NK-92 (cell line): ENCODE measurements around the gene JOSD2.

Experiments used
- DNase-seq: peaks from one replicate; lab custom pipeline; 2025; ENCODE audit not compliant: unreplicated experiment; lab: John Stamatoyannopoulos, UW

JOSD2 gene, protein sequence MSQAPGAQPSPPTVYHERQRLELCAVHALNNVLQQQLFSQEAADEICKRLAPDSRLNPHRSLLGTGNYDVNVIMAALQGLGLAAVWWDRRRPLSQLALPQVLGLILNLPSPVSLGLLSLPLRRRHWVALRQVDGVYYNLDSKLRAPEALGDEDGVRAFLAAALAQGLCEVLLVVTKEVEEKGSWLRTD

GRCh38 chr19:50511069-50511822 lies at the start of gene JOSD2:
Gene JOSD2, minus strand, starts transcription at chr19:50511191. Its CDS starts 760 bp downstream, at chr19:50510431.
- peak; percentile 84 for DNase-seq

DNA sequence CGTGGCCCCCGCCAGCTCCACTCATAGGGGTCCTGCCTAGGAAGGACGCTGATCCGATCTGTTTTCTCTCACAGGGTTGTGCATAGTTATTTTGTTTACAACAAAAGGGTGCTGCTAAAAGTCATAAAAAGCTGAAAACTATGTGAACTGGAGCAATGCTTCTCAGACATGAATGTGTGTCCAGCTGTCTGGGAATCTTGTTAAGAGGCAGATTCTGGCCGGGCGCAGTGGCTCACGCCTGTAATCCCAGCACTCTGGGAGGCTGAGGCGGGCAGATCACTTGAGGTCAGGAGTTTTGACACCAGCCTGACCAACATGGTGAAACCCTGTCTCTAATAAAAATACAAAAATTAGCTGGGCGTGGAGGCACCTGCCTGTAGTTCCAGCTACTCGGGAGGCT lies 48.6 kb upstream of the JOSD2 start:
- no peak for DNase-seq

GRCh38 chr19:50558449-50558848 lies 47.5 kb upstream of the JOSD2 start:
- DNase-seq = no peak

- no peak for DNase-seq
Measured at GRCh38 chr19:50558039-50558438, 47.0 kb upstream of the JOSD2 start.

GRCh38 chr19:50557009-50557613 lies 46.1 kb upstream of the JOSD2 start:
- no peak for DNase-seq

- no peak for DNase-seq
Measured at GRCh38 chr19:50556282-50557008, 45.5 kb upstream of the JOSD2 start.

GRCh38 chr19:50555450-50556281 lies 44.7 kb upstream of the JOSD2 start:
- no peak for DNase-seq

DNA sequence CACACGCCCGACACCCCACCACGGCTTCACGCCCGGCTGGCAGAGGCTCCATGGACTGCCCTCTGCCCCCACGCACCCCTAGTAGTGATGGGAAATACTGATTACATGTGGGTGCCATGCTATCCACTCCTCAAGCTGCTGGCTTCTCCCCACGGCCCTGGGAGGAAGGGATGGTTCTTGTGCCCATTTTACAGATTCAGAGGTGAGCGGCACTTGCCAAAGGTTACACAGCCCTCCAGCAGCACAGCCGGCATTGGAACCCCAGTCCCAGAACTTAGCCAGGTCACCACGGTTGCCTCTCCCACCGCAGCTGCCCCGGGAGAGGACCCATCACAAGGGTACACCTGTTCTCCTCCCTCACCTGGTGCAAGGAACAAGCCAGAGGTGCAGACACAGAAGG lies 44.0 kb upstream of the JOSD2 start:
- DNase-seq = no peak

GRCh38 chr19:50554212-50554611 lies 43.2 kb upstream of the JOSD2 start:
- DNase-seq = no peak

DNA sequence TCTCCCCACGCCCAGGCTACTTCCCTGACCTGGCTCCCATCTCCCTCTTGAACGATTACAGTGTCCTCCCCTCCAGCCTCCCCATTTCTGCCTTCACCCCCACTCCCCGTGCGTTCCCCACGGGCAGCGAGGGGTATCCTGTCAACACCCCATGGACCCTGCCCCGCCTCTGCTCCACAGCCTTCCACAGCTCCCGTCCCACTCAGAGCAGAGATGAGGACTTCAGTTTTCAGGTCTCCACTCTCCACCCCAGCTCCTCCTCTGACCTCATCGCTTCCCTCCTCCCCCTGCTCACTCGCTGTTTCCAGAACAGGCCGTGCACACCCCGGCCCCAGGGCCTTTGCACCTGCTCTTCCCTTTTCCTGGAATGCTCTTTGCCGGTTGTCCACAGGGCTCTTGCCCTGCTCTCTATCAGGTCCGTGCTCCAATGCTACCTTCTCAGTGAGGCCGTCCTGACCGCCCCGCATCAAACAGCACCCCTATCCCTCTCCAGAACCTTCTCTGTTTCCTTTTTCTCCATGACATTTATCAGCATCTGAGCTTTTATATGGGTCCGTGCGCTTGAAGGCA lies 42.2 kb upstream of the JOSD2 start:
- no peak for DNase-seq

DNA sequence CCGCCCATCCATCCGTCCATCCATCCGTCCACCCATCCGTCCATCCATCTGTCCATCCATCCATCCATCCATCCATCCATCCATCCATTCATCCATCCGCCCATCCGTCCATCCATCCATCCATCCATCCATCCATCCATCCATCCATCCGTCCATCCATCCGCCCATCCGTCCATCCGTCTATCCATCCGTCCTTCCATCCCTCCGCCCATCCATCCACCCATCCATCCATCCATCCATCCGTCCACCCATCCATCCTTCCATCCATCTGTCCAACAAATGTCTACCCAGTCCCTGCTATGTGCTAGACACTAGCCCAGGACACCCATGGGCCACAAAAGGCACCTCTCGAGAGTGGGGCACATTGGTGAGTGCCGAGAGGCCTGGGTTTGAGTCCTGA lies 41.5 kb upstream of the JOSD2 start:
- no peak for DNase-seq

- no peak for DNase-seq
Measured at GRCh38 chr19:50551715-50552187, 40.8 kb upstream of the JOSD2 start.

DNA sequence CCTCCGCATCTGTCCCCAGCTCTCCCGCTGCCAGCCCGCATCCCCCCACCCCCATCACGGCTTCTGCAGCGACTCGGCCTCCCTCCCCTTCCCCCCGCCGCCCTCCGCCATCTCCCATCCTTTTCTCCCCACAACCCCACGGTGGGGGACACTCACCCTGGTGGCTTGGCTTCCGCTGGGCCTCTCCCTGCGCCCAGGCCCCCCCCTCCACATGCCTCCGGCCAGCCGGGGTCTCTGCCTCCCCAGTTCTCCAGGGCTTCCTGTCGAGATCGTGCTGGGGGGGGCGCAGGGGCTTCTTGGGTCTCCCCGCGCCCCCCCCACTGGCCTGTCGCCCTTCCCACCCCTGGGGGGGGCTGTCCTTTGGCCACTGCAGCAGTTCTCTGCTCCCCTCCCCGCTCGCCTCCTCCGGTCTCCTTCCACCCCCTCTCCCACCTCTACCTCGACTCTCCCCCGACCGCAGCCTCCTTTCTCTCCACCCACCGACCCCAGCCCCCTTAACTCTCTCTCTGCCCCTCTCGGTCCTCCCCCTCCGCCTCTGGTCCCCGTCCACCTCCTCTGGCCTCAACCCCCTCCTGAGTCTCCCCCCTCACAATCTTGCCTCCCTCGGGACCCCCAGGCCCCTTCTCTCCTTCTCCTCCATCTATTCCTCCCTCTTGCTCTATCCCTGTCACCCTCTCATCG lies 40.2 kb upstream of the JOSD2 start:
- no peak for DNase-seq

DNA sequence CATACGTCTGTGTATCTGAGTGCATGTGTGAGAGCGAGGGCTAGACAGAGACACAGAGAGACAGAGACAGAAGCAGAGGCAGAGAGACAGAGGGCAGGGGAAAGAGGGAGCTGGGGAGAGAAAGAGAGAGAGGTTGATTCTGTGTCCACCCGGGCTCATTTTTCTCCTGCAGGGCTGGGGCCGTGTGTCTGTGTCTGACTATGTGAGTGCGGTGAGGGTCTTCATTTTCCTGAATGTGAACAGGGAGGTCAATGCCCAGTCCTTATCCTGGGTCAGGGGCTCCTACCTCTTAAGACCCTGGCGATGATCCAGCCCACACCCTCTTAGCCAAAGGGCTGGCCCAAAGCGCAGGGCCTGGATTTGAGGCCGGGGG lies 39.6 kb upstream of the JOSD2 start:
- DNase-seq = no peak

DNA sequence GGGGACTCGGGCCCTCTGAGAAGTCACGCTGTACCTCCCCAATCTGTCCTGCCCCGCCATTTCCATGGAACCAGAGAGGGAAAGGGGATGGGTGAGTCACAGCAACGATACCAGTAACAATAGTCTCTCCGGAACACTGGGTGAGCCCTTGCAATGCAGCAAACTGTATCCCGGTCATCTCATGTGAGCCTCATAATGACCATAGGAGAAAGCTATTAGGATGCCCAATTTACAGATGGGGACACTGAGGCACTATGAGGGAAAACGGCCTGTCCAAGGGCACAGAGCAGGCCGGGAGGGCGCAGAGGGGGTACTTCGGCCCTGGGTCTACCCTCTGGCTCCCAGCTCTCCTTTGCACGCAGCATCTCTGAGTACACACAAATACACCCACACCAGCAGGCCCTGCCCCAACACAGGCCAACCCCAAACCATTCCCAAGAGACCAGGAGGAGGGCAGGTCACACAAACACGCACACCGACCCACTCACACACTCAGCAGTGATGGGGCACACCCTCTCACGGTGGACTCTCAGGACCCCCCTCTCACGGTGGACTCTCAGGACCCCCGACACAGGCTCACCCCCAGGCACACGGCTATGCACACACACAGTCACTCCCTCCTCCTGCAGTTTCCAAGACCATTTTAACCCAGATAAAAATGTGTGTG lies 39.1 kb upstream of the JOSD2 start:
- no peak for DNase-seq

DNA sequence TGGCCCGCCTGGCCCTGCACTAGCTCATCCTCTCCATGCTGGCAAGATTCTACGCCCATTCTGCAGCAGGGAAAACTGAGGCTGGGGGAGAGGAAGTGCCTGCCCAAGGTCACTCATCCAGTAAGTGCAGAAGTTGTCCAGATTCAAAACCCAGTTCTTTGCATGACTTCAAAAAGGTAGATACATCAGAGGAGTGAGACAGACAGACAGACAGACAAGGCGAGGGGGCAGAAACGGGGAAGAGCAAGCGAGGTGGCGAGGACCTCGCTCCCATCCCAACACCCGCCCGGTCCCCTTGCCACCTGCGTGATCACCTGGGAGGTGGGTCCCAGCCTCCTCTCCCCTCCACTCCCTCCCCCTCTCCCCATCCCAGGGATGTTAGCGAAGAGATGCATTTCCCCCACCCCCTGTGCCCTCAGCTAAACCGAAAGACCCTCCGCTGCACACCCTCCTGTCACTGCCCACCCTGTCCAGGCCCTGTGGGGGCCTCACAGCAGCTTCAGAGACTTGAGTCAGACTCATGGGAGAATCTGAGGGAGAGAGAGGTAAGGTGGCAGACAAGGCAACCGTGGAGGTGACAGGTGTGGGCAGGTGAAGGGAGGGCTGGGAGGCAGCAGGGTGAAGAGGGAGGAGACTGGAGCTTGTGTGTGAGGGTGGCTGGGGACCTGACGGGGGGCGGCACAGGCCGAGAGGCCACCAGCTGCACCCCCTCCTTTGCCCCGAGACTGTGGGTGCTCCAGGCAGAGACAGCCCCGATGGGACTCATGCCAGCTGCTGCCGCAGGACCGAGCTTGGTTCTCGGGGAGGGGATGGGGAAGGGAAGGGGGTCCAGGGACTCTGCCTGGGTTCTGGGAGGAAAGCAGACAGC lies 38.3 kb upstream of the JOSD2 start:
- DNase-seq = no peak

DNA sequence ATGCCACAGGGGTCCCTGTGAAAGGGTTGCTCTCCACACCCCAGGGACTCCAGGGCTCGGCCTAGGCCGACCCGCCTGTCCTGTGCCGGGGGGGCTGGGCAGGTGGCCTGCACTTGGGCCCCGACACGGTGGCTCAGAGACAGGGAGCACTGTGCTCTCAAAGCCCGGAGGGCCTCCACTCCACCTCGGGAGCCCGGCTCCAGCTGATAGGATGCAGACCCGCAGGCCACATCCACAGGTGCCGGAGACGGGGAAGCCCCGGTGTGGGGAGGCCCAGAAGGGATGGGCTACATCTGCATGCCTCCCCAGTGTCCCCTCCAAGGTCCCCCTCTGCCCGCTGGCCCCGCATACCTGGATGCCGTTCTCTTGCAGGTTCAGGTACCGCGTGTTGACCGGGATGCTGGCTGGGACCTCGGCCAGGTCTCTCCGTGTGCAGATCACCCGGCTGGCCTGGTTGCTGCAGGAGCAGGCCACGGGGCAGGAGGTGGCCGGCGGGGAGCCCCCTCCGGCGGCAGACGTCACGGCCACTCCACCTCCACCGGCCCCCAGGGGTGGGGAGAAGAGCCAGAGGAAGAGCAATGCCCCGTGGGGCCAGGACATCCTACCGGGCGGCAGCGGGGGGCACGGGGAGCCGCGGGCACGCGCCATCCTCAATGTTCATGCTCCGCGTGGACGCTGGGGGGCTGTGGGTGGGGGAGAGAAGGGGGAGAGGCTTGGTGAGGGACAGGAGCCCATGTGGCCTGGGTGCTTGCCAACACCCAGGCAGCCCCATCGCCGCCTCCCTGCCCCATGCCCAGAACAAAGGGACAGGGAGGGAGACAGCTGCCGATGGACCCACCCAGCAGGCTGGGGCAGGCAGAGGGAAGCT lies 37.4 kb upstream of the JOSD2 start:
- DNase-seq = no peak
